Forelimb muscle (tissue), 1 donor: Measurements from ENCODE around the gene INPP5D. TPM values are rescaled to one million over a fixed set of nuclear protein-coding genes. Genes with fewer than 3 reads are reported as not detected.
"Not testable (repeated sequence)": the region's sequence is repeated elsewhere in the genome, so short reads cannot be mapped to it uniquely, and the experiment has no call there.

Experiments
- DNase-seq: peaks from one replicate; pipeline ENCODE4 v3.0.0-alpha.2; 2013; ENCODE audit warnings: low read depth
- polyA plus RNA-seq: library from polyadenylated mRNA; unstranded; fragments of 120-200 nt; gene quantifications from one replicate; pipeline ENCODE4 v1.2.1, GENCODE V29; 2013; ENCODE audit not compliant: insufficient read length

The INPP5D gene
- polyA plus RNA-seq, 1 donor: 8.3 TPM

GRCh38 chr2:233141901-233142300 lies 81.8 kb downstream of the INPP5D start:
- DNase-seq: no peak

GRCh38 chr2:233142355-233142897 lies 82.3 kb downstream of the INPP5D start:
- no peak for DNase-seq

DNA sequence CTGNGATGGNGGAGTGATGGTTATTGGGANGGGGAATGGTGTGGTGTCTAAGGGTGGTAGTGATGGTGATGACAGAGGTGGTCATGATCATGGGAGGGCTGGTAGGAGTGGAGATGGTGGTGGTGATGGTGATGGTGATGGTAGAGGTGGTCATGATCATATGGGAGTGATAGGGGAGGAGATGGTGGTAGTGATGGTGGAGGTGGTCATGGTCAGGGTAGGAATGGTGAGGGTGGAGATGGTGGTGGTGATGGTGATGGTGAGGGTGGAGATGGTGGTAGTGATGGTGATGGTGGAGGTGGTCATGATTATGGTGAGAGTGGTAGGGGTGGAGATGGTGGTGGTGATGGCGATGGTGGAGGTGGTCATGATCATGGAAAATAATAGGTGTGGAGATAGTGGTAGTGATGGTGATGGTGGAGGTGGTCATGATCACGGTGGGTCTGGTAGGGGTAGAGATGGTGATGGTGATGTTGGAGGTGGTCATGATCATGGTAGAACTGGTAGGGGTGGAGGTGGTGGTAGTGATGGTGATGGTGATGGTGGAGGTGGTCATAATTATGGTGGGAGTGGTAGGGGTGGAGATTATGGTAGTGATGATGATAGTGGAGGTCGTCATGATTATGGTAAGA lies 83.7 kb downstream of the INPP5D start:
- DNase-seq: no peak

DNA sequence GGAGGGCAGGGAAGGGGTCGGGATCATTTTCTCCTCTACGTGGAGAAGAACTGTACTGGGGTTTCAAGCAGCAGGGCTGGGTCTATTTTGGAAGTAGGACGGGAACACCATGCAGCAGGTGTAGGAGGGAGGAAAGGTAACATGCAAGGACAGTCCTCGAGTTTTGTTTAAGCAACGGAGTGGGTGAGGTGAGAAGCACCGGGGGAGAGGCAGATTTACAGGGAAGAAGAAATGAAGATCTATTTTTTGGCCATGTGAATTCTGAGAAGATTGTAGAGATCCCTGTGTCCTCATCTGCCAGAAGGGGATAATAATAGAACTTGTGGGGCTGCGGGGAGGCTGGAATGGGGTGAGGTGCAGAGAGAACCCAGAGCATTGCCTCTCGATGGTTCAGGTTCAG lies 85.6 kb downstream of the INPP5D start:
- DNase-seq: no peak

DNA sequence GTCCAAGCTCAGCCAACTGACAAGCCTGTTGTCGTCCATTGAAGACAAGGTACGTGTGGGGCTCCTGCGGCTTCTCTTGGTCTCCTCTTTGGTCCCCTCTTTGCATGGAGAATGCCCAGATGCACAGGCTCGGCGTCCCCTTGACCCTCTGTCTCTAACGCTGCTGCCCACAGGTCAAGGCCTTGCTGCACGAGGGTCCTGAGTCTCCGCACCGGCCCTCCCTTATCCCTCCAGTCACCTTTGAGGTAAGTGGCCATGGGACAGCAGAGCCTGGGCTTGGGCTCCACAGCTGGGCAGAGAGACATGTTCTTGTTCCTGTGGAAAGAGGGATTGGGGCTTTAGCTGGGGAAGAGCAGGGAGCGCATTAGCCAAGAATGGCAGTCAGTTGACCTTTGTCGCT lies 86.1 kb downstream of the INPP5D start:
- no peak for DNase-seq

GRCh38 chr2:233147136-233147828 lies 87.1 kb downstream of the INPP5D start:
- no peak for DNase-seq

- no peak for DNase-seq
Measured at GRCh38 chr2:233147829-233148167, 87.7 kb downstream of the INPP5D start.

DNA sequence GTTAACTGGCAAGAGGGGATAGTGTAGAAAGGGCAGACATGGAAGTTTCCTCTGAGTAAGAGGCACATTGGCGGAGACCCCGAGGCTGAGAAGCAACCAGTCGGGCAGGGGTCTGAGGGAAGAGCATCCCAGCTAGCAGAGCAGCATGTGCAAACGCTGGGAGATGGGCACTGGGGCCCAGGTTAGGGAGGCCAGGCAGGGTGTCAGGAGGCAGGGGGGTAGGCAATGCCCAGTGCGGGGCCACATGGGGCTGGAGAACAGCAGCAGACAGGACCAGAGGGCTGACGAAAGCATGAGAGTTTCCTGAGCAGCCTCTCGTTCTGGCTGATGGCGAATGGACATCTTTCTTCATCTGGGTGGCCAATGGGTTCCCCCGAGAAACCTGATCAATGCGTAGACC lies 88.2 kb downstream of the INPP5D start:
- DNase-seq: no peak

- DNase-seq: no peak
Measured at GRCh38 chr2:233152541-233152940, 92.4 kb downstream of the INPP5D start.

DNA sequence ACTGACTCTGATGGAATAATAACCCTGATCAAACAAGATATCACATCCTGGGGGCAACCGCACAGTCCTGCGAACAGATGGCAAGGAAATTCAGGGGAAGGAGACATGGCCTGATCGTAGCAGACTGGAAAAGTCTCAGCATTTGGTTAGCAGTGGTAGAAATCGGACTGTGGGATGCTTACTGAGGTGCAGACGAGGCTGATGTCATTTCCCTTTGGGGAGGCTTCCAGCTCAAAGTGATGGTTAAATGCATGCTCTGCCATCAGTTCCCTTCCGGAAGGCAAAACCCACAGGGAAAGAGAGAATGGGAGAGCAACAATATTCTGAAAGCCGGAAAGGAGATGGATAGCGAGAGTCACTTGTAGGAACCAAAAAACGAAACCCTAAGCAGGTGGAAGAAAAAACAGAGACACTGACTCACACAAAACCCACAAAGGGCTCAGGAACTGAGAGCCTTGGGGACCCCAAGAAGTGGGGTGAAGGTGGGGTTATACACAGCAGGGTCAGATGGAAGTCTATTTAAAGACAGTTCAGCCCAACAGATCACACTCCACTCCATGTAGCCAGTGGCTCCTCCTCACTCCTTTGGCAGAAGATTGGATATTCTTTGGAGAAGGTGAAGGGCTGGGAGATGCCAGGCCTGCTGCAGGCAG lies 93.1 kb downstream of the INPP5D start:
- DNase-seq: no peak

DNA sequence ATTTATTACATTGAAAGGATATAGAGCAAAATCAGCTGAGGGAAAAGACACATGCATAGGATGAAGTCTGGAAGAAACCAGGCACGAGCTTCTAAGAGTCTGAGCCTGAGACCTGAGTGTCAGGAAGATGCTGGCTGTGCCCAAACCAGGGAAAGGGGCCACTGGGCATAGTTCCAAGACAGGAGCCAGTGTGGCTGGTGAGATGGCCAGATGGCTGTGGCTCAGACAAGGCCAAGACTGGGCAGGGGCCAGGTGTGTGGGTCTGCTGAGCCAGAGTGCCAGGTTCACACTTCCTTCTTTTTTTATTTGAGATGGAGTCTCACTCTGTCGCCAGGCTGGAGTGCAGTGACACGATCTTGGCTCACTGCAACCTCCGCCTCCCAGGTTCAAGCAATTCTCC lies 95.9 kb downstream of the INPP5D start:
- no peak for DNase-seq

DNA sequence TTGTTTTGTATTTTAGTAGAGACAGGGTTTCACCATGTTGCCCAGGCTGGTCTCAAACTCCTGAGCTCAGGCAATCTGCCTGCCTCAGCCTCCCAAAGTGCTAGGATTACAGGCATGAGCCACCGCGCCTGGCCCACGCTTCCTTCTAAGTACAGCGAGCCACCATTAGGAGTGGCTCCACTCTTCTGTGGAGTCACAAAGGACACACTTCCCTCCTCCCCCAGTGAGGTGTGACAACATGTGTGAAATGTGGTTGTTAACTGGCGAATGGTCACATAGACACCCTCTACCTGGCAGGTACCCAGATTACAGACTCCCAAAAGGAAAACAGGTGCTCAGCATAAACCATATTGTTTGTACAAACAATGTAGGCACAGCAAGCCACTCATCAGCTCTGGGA lies 96.3 kb downstream of the INPP5D start:
- not testable (repeated sequence) for DNase-seq

- no peak for DNase-seq
Measured at GRCh38 chr2:233161730-233162129, 101.6 kb downstream of the INPP5D start.

DNA sequence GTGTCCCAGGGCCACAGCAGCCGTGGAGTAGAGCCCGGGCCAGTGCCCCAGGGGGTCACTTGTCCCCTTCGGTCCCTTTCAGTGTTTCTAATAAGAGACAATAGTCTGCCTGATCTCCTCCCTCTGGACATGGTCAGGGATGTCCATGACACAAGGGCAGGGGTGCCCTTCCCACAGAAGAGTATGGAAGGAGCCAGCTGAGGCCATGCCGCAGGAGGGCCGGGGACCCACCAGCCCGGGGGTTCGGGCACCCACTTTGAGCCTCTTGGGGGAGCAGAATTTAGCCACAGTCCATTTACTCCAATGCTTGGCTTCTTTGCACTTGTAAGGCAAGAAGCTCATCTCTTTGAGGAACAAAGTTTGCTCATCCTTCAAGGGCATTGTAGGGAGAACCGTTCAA lies 102.6 kb downstream of the INPP5D start:
- no peak for DNase-seq

GRCh38 chr2:233163486-233164103 lies 103.5 kb downstream of the INPP5D start:
- DNase-seq: no peak

DNA sequence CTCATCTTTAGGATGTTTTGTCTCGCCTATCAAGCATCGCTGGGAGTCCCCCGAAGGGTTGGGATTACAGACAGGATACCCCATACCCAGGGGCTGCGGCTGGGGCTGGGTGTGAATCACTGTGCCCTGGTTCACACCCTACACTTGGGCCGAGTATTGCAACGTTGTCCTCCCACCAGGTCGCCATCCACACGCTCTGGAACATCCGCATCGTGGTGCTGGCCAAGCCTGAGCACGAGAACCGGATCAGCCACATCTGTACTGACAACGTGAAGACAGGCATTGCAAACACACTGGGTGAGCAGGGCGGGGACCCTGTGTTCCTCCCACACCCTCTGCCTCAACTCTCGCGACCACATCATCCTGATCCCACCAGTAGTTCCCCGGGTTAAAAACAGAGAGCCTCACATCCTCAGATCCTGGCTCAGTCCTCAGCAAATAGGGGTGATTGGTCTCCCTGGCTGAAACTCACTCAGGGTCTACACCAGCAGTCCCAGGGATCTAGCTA lies 104.0 kb downstream of the INPP5D start:
- no peak for DNase-seq

DNA sequence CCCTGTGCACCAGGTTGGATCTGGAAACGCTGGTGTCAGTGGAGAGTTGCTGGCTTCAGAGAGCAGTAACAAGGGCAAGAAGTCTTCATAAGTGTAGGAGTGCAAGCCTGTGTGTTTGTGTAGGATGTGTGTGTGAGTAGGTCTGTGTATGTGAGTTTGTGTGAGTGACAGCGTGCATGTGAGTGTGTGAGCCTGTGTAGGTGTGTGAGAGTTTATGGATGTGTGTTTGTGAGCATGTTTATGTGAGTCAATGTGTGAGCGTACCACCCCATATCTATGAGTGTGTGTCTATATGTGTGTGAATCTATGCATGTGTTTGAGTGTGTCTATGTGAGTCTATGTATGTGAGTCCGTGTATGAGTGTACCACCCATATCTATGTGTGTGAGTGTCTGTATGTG lies 104.8 kb downstream of the INPP5D start:
- no peak for DNase-seq

GRCh38 chr2:233165543-233165894 lies 105.4 kb downstream of the INPP5D start:
- no peak for DNase-seq

GRCh38 chr2:233165895-233166661 lies 105.9 kb downstream of the INPP5D start:
- no peak for DNase-seq

DNA sequence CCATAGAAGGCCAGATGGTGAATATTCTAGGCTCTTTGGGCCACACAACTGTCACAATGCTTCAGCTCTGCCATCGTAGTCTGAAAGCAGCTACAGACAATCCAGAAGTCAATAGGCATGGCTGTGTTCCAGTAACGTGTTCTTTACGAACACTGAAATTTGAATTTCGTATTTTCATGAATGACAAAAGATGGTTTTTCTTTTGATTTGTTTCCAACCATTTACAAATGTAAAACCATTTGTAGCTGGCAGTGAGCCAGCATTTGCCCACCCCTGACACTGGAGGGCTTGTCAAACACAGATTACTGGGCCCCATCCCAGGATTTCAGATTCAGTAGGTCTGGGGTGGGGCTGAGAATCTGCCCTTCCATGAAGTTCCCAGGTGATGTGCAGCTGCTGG lies 108.3 kb downstream of the INPP5D start:
- no peak for DNase-seq

- no peak for DNase-seq
Measured at GRCh38 chr2:233168919-233169318, 108.8 kb downstream of the INPP5D start.

DNA sequence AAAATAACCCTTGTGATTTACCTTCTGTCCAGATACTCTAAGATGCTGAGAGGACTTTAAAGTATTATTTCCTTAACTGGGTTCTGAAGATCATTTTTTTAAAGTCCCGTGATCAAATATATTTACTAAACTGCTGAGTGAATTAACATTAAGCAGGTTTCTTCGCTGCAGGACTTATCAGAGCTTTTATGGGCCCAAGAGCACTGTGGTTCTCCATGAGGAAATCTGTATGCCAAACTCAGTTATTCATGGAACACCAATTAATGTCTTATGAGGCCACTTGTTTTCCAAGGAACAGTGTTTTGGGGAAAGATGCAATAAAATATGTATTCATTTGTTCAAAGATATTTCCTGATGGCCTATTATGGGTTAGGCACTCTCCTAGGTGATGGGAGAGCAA lies 111.2 kb downstream of the INPP5D start:
- DNase-seq: no peak
